Stimulated activated CD4-positive, alpha-beta T cell treated with anti-CD3 and anti-CD28 coated beads, Interleukin-4, amount 100 ng/mL, for 24 hours (primary cell): ENCODE measurements around the gene CDH13.

Experiments
- DNase-seq: peaks from one replicate; pipeline ENCODE4 v3.0.0-alpha.2; 2020

The CDH13 gene

GRCh38 chr16:83542491-83542890, 915.7 kb downstream of the CDH13 start:
- DNase-seq = no peak

- DNase-seq = no peak
Observed at GRCh38 chr16:83549316-83550182, 922.8 kb downstream of the CDH13 start.

GRCh38 chr16:83550183-83550569, 923.4 kb downstream of the CDH13 start:
- no peak for DNase-seq

- no peak for DNase-seq
Observed at GRCh38 chr16:83552228-83552627, 925.5 kb downstream of the CDH13 start.

GRCh38 chr16:83552930-83553329, 926.2 kb downstream of the CDH13 start:
- no peak for DNase-seq

GRCh38 chr16:83554096-83554495, 927.3 kb downstream of the CDH13 start:
- DNase-seq = no peak

- no peak for DNase-seq
Observed at GRCh38 chr16:83554540-83554939, 927.8 kb downstream of the CDH13 start.

GRCh38 chr16:83561876-83562275, 935.1 kb downstream of the CDH13 start:
- DNase-seq = no peak

GRCh38 chr16:83568345-83568744, 941.6 kb downstream of the CDH13 start:
- no peak for DNase-seq

GRCh38 chr16:83574388-83574787, 947.6 kb downstream of the CDH13 start:
- DNase-seq = no peak

GRCh38 chr16:83577078-83577745, 950.4 kb downstream of the CDH13 start:
- DNase-seq = no peak

GRCh38 chr16:83578171-83578570, 951.4 kb downstream of the CDH13 start:
- DNase-seq = no peak

- no peak for DNase-seq
Observed at GRCh38 chr16:83579027-83579426, 952.3 kb downstream of the CDH13 start.

GRCh38 chr16:83579436-83579835, 952.7 kb downstream of the CDH13 start:
- no peak for DNase-seq

- no peak for DNase-seq
Observed at GRCh38 chr16:83581082-83581481, 954.3 kb downstream of the CDH13 start.

- no peak for DNase-seq
Observed at GRCh38 chr16:83581994-83582747, 955.4 kb downstream of the CDH13 start.

- no peak for DNase-seq
Observed at GRCh38 chr16:83586036-83586435, 959.3 kb downstream of the CDH13 start.

GRCh38 chr16:83586461-83587200, 959.9 kb downstream of the CDH13 start:
- no peak for DNase-seq

- DNase-seq = no peak
Observed at GRCh38 chr16:83587201-83587600, 960.4 kb downstream of the CDH13 start.

GRCh38 chr16:83588070-83588469, 961.3 kb downstream of the CDH13 start:
- no peak for DNase-seq

GRCh38 chr16:83589576-83589975, 962.8 kb downstream of the CDH13 start:
- no peak for DNase-seq

- DNase-seq = no peak
Observed at GRCh38 chr16:83592778-83593177, 966.0 kb downstream of the CDH13 start.
